H1 (cell line): ENCODE results near the gene CLCNKB.

ENCODE experiments used
- CTCF ChIP-seq, 3 experiments: IDR thresholded peaks; 1 replicate in 2 of 3; 2 replicates in 1 of 3; pipeline versions ENCODE4 v1.5.1 to v1.6.1; 2011; ENCODE audit warnings: low read length in 3 of 3, mild to moderate bottlenecking in 3 of 3, inconsistent platforms in 2 of 3, low read depth in 1 of 3, moderate library complexity in 1 of 3; ENCODE audit not compliant: insufficient read depth in 1 of 3; ENCODE audit errors: control extremely low read depth in 1 of 3
- EP300 ChIP-seq, 2 experiments: IDR thresholded peaks; 1 replicate in 1 of 2; 2 replicates in 1 of 2; pipeline ENCODE4 v1.6.1; 2011 to 2012; ENCODE audit warnings: low read depth in 2 of 2, low read length in 2 of 2, mild to moderate bottlenecking in 2 of 2, borderline replicate concordance in 1 of 2, inconsistent platforms in 1 of 2, moderate library complexity in 1 of 2
- EZH2 ChIP-seq: fragments of 200-600 bp; sonication (generic); IDR thresholded peaks from 2 replicates; pipeline ENCODE4 v1.7.1; 2012; ENCODE audit warnings: low read depth, mild to moderate bottlenecking, moderate library complexity, low read length, inconsistent platforms; ENCODE audit not compliant: severe bottlenecking
- GTF2F1 ChIP-seq: IDR thresholded peaks from 2 replicates; pipeline ENCODE4 v1.6.1; 2012; ENCODE audit warnings: low read depth, low read length, improper control_type of control experiment, borderline replicate concordance
- KDM1A ChIP-seq: fragments of 200-600, 300-600 bp; sonication (generic); IDR thresholded peaks from 2 replicates; pipeline ENCODE4 v1.7.1; 2016; ENCODE audit warnings: mild to moderate bottlenecking, low read length, borderline replicate concordance
- NANOG ChIP-seq: IDR thresholded peaks from 2 replicates; pipeline ENCODE4 v1.6.1; 2011; ENCODE audit warnings: low read length, low read depth, mild to moderate bottlenecking, inconsistent platforms; ENCODE audit not compliant: insufficient read depth, poor library complexity, severe bottlenecking
- POLR2A ChIP-seq, 2 experiments: IDR thresholded peaks; 1 replicate in 1 of 2; 2 replicates in 1 of 2; pipeline ENCODE4 v1.6.1; 2011; ENCODE audit warnings: low read depth in 2 of 2, low read length in 2 of 2, mild to moderate bottlenecking in 2 of 2; ENCODE audit errors: control extremely low read depth in 1 of 2
- RAD21 ChIP-seq, 2 experiments: IDR thresholded peaks in 1 of 2; conservative IDR thresholded peaks in 1 of 2; 2 replicates each; pipeline ENCODE4 v1.6.1; 2011; ENCODE audit warnings: low read depth in 2 of 2, low read length in 2 of 2, improper control_type of control experiment in 1 of 2, inconsistent platforms in 1 of 2, mild to moderate bottlenecking in 1 of 2, moderate library complexity in 1 of 2
- RFX5 ChIP-seq: IDR thresholded peaks from 2 replicates; pipeline ENCODE4 v1.6.1; 2011; ENCODE audit warnings: low read depth, low read length, improper control_type of control experiment, borderline replicate concordance
- SRF ChIP-seq: IDR thresholded peaks from 2 replicates; pipeline ENCODE4 v1.6.1; 2011; ENCODE audit warnings: mild to moderate bottlenecking, low read depth, low read length, moderate library complexity
- TF ChIP-seq, protein P1 (sequence below): IDR thresholded peaks from 2 replicates; pipeline ENCODE4 v1.6.1; 2011; ENCODE audit warnings: low read length, improper control_type of control experiment
- TF ChIP-seq, protein P2 (sequence below): IDR thresholded peaks from 2 replicates; pipeline ENCODE4 v1.6.1; 2012; ENCODE audit warnings: inconsistent platforms

- TF ChIP-seq EP300 (IDR thresholded peaks at IDR 0.05; ENCODE audit: borderline replicate concordance in 1 of 2, low read depth in 2 of 2, low read length in 2 of 2), result no peak
- no peak for TF ChIP-seq CTCF (IDR thresholded peaks at IDR 0.05; ENCODE audit: control extremely low read depth in 1 of 3, insufficient read depth in 1 of 3, low read depth in 1 of 3, low read length in 3 of 3)
- no peak for TF ChIP-seq EZH2
- TF ChIP-seq POLR2A (IDR thresholded peaks at IDR 0.05; ENCODE audit: control extremely low read depth in 1 of 2, low read depth in 2 of 2, low read length in 2 of 2), result no peak
- TF ChIP-seq, protein P1, sequence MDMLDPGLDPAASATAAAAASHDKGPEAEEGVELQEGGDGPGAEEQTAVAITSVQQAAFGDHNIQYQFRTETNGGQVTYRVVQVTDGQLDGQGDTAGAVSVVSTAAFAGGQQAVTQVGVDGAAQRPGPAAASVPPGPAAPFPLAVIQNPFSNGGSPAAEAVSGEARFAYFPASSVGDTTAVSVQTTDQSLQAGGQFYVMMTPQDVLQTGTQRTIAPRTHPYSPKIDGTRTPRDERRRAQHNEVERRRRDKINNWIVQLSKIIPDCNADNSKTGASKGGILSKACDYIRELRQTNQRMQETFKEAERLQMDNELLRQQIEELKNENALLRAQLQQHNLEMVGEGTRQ, result no peak
- no peak for TF ChIP-seq NANOG
- TF ChIP-seq, protein P2, sequence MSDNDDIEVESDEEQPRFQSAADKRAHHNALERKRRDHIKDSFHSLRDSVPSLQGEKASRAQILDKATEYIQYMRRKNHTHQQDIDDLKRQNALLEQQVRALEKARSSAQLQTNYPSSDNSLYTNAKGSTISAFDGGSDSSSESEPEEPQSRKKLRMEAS, result no peak
- no peak for TF ChIP-seq SRF
- TF ChIP-seq RAD21 (IDR thresholded peaks at IDR 0.05 in 1 of 2, conservative IDR thresholded peaks at IDR 0.05 in 1 of 2; ENCODE audit: low read depth in 2 of 2, low read length in 2 of 2), result no peak
- no peak for TF ChIP-seq GTF2F1
- no peak for TF ChIP-seq KDM1A
- no peak for TF ChIP-seq RFX5
Observed at GRCh38 chr1:16007671-16008341, 35.8 kb upstream of the CLCNKB start.
